ENCODE results near the gene KRT4.
"Not testable (repeated sequence)": the region's sequence is repeated elsewhere in the genome, so short reads cannot be mapped to it uniquely, and the experiment has no call there.

KRT4 gene

GRCh38 chr12:52807544-52808470, 6.1 kb downstream of the KRT4 start:
- no peak for DNase-seq

GRCh38 chr12:52806821-52807543, 6.9 kb downstream of the KRT4 start:
- no peak for DNase-seq

- DNase-seq: no peak
Measured at GRCh38 chr12:52806169-52806811, 7.6 kb downstream of the KRT4 start.

- DNase-seq: no peak
Measured at GRCh38 chr12:52805739-52806138, 8.2 kb downstream of the KRT4 start.

GRCh38 chr12:52805000-52805399, 8.9 kb downstream of the KRT4 start:
- DNase-seq: no peak

- no peak for DNase-seq
Measured at GRCh38 chr12:52802442-52802841, 11.5 kb downstream of the KRT4 start.

GRCh38 chr12:52801773-52802172, 12.1 kb downstream of the KRT4 start:
- no peak for DNase-seq

- DNase-seq: no peak
Measured at GRCh38 chr12:52800259-52800917, 13.5 kb downstream of the KRT4 start.

- no peak for DNase-seq
Measured at GRCh38 chr12:52799505-52800211, 14.3 kb downstream of the KRT4 start.

GRCh38 chr12:52798671-52799504, 15.0 kb downstream of the KRT4 start:
- no peak for DNase-seq

GRCh38 chr12:52798003-52798670, 15.8 kb downstream of the KRT4 start:
- DNase-seq: no peak

GRCh38 chr12:52797529-52797894, 16.4 kb downstream of the KRT4 start:
- no peak for DNase-seq

- no peak for DNase-seq
Measured at GRCh38 chr12:52796839-52797528, 16.9 kb downstream of the KRT4 start.

GRCh38 chr12:52796429-52796794, 17.5 kb downstream of the KRT4 start:
- DNase-seq: no peak

GRCh38 chr12:52795694-52796428, 18.1 kb downstream of the KRT4 start, which contains the start of gene KRT3:
KRT3 (minus strand) TSS chr12:52796117; CDS start chr12:52796042, 75 bp downstream.
- no peak for DNase-seq

GRCh38 chr12:52795332-52795674, 18.6 kb downstream of the KRT4 start:
- DNase-seq: not testable (repeated sequence)

- DNase-seq: no peak
Measured at GRCh38 chr12:52794479-52795331, 19.2 kb downstream of the KRT4 start.

GRCh38 chr12:52792185-52793029, 21.5 kb downstream of the KRT4 start:
- no peak for DNase-seq
